ENCODE data around the gene ITPR1. TPM values are rescaled to one million over a fixed set of nuclear protein-coding genes. Genes with fewer than 3 reads are reported as not detected.
A peak's percentile ranks its signal among the peaks of the same experiment; 100 is the strongest.

ITPR1 gene
- total RNA-seq, 1 donor from 2014 or later: 121 TPM

- Histone ChIP-seq H3K27ac (peak overlapping the region; percentile 86 to 95), H3K4me3 (no peak overlapping the region), H3K9me3 (no peaks in the 10 kb centered on the region), H3K4me1 (peaks cover 10 to 32% of the 10 kb centered on the region in 2 donors), H3K36me3 (peaks cover 0 to 20% of the 10 kb centered on the region in 2 donors), H3K27me3 (no peaks in the 10 kb centered on the region)
- DNase-seq (ENCODE audit: low spot score in 2 of 2): no peak
- TF ChIP-seq, protein P1, sequence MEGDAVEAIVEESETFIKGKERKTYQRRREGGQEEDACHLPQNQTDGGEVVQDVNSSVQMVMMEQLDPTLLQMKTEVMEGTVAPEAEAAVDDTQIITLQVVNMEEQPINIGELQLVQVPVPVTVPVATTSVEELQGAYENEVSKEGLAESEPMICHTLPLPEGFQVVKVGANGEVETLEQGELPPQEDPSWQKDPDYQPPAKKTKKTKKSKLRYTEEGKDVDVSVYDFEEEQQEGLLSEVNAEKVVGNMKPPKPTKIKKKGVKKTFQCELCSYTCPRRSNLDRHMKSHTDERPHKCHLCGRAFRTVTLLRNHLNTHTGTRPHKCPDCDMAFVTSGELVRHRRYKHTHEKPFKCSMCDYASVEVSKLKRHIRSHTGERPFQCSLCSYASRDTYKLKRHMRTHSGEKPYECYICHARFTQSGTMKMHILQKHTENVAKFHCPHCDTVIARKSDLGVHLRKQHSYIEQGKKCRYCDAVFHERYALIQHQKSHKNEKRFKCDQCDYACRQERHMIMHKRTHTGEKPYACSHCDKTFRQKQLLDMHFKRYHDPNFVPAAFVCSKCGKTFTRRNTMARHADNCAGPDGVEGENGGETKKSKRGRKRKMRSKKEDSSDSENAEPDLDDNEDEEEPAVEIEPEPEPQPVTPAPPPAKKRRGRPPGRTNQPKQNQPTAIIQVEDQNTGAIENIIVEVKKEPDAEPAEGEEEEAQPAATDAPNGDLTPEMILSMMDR (IDR thresholded peaks at IDR 0.05): no peak
- intact Hi-C loops (cut with DNase I): no loop called here
These were observed 9.9 kb downstream of the ITPR1 start for GRCh38 chr3:4503050-4503449.

DNA sequence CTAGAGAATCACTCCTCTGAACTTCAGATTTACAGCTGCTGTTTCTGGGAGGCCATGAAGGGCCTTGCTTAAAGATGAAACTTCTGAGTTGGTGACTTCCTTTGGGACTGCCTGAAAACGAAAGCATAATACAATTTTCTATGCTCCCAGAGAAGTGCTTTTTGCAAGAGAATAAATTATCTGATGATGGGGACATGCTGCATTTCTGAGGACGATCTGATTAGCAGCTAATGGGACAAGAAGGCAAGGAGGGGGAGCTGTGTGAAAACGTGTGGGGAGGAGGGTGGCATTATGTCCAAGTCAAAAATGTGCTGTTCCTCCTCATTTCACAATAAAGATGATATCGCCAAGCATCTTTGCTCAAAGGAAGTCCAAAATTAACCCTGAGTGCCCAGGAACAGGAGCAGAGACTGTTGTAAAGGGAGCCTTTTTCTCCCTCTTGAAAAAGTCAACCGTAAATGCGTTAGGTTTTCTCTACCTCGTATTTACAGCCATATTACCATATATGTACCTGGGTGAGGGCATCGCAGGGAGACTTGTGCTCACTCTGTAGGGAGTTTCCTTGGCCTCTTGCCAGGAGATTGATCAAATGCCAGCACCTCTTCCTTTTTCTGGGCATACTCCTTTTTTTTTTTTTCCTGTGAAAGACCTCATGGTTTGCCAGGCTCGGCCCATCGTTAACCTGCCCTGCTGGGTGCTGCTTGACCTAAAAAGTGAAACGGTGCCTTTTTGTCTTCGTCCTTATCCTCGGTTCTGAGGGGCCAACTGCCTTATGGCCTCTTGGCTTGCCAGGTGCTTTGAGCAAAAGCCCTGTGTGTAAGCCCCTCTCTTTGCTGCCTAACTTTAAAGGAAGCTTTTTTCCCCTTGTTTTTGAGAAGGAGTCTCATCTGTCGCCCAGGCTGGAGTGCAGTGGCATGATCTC, 11.5 kb downstream of the ITPR1 start:
- Histone ChIP-seq H3K27ac (peak overlapping the region; percentile 86 to 95), H3K4me3 (peak overlapping the region; percentile 35 to 56), H3K9me3 (no peaks in the 10 kb centered on the region), H3K36me3 (peaks cover 0 to 14% of the 10 kb centered on the region in 2 donors), H3K4me1 (peaks cover 10 to 33% of the 10 kb centered on the region in 2 donors), H3K27me3 (no peaks in the 10 kb centered on the region)
- DNase-seq (ENCODE audit: low spot score in 2 of 2): no peak
- intact Hi-C loops (cut with DNase I): no loop called here
- TF ChIP-seq, protein P1 (IDR thresholded peaks at IDR 0.05): no peak

GRCh38 chr3:4505688-4506558, 12.8 kb downstream of the ITPR1 start:
- no peaks in the 10 kb centered on the region for H3K27me3 ChIP-seq
- intact Hi-C loops (cut with DNase I): no loop called here
- peak overlapping the region; percentile 86 to 95 for H3K27ac ChIP-seq
- TF ChIP-seq, protein P1 (IDR thresholded peaks at IDR 0.05): no peak
- H3K4me3 ChIP-seq: peak overlapping the region in 1 of 2 donors; percentile 56
- peaks cover 0 to 9% of the 10 kb centered on the region in 2 donors for H3K36me3 ChIP-seq
- DNase-seq (ENCODE audit: low spot score in 2 of 2): no peak
- H3K4me1 ChIP-seq: peaks cover 10 to 33% of the 10 kb centered on the region in 2 donors
- H3K9me3 ChIP-seq: no peaks in the 10 kb centered on the region

GRCh38 chr3:4506559-4507023, 13.4 kb downstream of the ITPR1 start:
- TF ChIP-seq, protein P1 (IDR thresholded peaks at IDR 0.05): no peak
- DNase-seq (ENCODE audit: low spot score in 2 of 2): no peak
- no peak overlapping the region for H3K4me3 ChIP-seq
- peaks cover 0 to 4% of the 10 kb centered on the region in 2 donors for H3K36me3 ChIP-seq
- intact Hi-C loops (cut with DNase I): no loop called here
- H3K9me3 ChIP-seq: no peaks in the 10 kb centered on the region
- H3K27me3 ChIP-seq: no peaks in the 10 kb centered on the region
- peaks cover 10 to 33% of the 10 kb centered on the region in 2 donors for H3K4me1 ChIP-seq
- H3K27ac ChIP-seq: no peak overlapping the region

- TF ChIP-seq, protein P1 (IDR thresholded peaks at IDR 0.05): no peak
- no peak overlapping the region for H3K27ac ChIP-seq
- H3K4me1 ChIP-seq: peaks cover 10 to 33% of the 10 kb centered on the region in 2 donors
- no peaks in the 10 kb centered on the region for H3K9me3 ChIP-seq
- no peaks in the 10 kb centered on the region for H3K36me3 ChIP-seq
- H3K4me3 ChIP-seq: no peak overlapping the region
- intact Hi-C loops (cut with DNase I): no loop called here
- DNase-seq (ENCODE audit: low spot score in 2 of 2): no peak
- no peaks in the 10 kb centered on the region for H3K27me3 ChIP-seq
These were observed 14.0 kb downstream of the ITPR1 start for GRCh38 chr3:4507024-4507596.
